Ectodermal cell (in vitro differentiated cells): Measurements from ENCODE around the gene TPCN2.

ENCODE experiments used
- H3K27ac ChIP-seq: 2 replicates; pipeline ENCODE4 v1.7.0; 2013; ENCODE audit warnings: mild to moderate bottlenecking, low read depth, low read length; ENCODE audit not compliant: insufficient read depth, poor library complexity, severe bottlenecking
- H3K27me3 ChIP-seq: 2 replicates; pipeline ENCODE4 v1.7.0; 2013; ENCODE audit warnings: mild to moderate bottlenecking, low read length; ENCODE audit not compliant: insufficient read depth, control insufficient read depth, poor library complexity, severe bottlenecking
- H3K36me3 ChIP-seq: one replicate; pipeline ENCODE4 v1.7.0; 2013; ENCODE audit warnings: low read length; ENCODE audit not compliant: control insufficient read depth, insufficient read depth
- H3K4me1 ChIP-seq: one replicate; pipeline ENCODE4 v1.7.0; 2013; ENCODE audit warnings: low read length; ENCODE audit not compliant: control insufficient read depth, insufficient read depth
- H3K4me3 ChIP-seq: 2 replicates; pipeline ENCODE4 v1.7.0; 2013; ENCODE audit warnings: low read depth, low read length, control low read depth; ENCODE audit not compliant: insufficient read depth
- H3K9me3 ChIP-seq: 2 replicates; pipeline ENCODE4 v1.7.0; 2013; ENCODE audit warnings: mild to moderate bottlenecking, low read length, moderate library complexity; ENCODE audit not compliant: control insufficient read depth
- WGBS, 2 experiments: methylation state at CpG; one replicate each; pipeline ENCODE4 v1.1.7; 2013; ENCODE audit warnings: missing lambda C conversion rate in 2 of 2; 5-methylcytosine and 5-hydroxymethylcytosine counted together

Gene TPCN2

GRCh38 chr11:69174841-69175240 lies 126.1 kb downstream of the TPCN2 start:
- Histone ChIP-seq H3K4me3 (no peak overlapping the region), H3K27me3 (no peaks in the 10 kb centered on the region), H3K36me3 (no peaks in the 10 kb centered on the region), H3K4me1 (no peaks in the 10 kb centered on the region), H3K9me3 (no peaks in the 10 kb centered on the region), H3K27ac (no peak overlapping the region)
- WGBS, 2 experiments: 93 to 94% methylated on average over 2 of the region's 2 CpGs

- H3K27ac ChIP-seq: no peak overlapping the region
- 88 to 89% methylated on average over 9 of the region's 9 CpGs for WGBS, 2 experiments
- no peaks in the 10 kb centered on the region for H3K36me3 ChIP-seq
- no peaks in the 10 kb centered on the region for H3K4me1 ChIP-seq
- no peaks in the 10 kb centered on the region for H3K27me3 ChIP-seq
- H3K4me3 ChIP-seq: no peak overlapping the region
- no peaks in the 10 kb centered on the region for H3K9me3 ChIP-seq
Measured at GRCh38 chr11:69178819-69179482, 130.2 kb downstream of the TPCN2 start.

GRCh38 chr11:69180226-69180625 lies 131.5 kb downstream of the TPCN2 start:
- no peak overlapping the region for H3K4me3 ChIP-seq
- no peak overlapping the region for H3K27ac ChIP-seq
- WGBS, 2 experiments: 92 to 95% methylated on average over 9 of the region's 9 CpGs
- no peaks in the 10 kb centered on the region for H3K9me3 ChIP-seq
- H3K4me1 ChIP-seq: no peaks in the 10 kb centered on the region
- H3K36me3 ChIP-seq: no peaks in the 10 kb centered on the region
- H3K27me3 ChIP-seq: no peaks in the 10 kb centered on the region

GRCh38 chr11:69180726-69181125 lies 132.0 kb downstream of the TPCN2 start:
- Histone ChIP-seq H3K9me3 (no peaks in the 10 kb centered on the region), H3K4me3 (no peak overlapping the region), H3K36me3 (no peaks in the 10 kb centered on the region), H3K27me3 (no peaks in the 10 kb centered on the region), H3K4me1 (no peaks in the 10 kb centered on the region), H3K27ac (no peak overlapping the region)
- WGBS, 2 experiments: 90 to 97% methylated on average over 3 of the region's 3 CpGs

GRCh38 chr11:69183613-69184012 lies 134.9 kb downstream of the TPCN2 start:
- Histone ChIP-seq H3K27me3 (no peaks in the 10 kb centered on the region), H3K27ac (no peak overlapping the region), H3K9me3 (no peaks in the 10 kb centered on the region), H3K36me3 (no peaks in the 10 kb centered on the region), H3K4me3 (no peak overlapping the region), H3K4me1 (no peaks in the 10 kb centered on the region)
- 91 to 93% methylated on average over 8 of the region's 8 CpGs for WGBS, 2 experiments
